HG02852 (cell line): ENCODE results near the gene SPATA13.
"Not testable (repeated sequence)": the region's sequence is repeated elsewhere in the genome, so short reads cannot be mapped to it uniquely, and the experiment has no call there.

Experiments
- ATAC-seq: cut with Tn5 transposase; IDR thresholded peaks from one replicate; pipeline ENCODE4 v1.9.1; 2021; ENCODE audit warnings: mild to moderate bottlenecking, moderate library complexity; ENCODE audit not compliant: unreplicated experiment

The SPATA13 gene

DNA sequence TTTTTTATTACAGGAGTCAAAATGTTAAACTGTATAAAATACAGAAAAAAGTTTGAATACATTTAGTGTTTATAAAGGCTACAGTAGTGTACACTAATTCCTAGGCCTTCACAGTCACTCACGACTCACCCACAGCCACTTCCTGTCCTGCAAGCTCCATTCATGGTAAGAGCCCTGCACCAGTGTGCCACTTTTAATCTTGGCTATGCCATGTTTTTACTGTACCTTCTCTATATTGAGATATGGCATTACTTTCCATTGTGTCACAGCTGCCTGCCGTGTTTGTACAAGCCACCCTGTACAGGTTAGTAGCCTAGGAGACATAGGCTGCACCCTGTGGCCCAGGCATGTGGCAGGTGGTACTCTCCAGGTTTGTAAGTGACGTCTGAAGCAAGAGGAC is 180.9 kb downstream of the SPATA13 start:
- ATAC-seq = no peak

DNA sequence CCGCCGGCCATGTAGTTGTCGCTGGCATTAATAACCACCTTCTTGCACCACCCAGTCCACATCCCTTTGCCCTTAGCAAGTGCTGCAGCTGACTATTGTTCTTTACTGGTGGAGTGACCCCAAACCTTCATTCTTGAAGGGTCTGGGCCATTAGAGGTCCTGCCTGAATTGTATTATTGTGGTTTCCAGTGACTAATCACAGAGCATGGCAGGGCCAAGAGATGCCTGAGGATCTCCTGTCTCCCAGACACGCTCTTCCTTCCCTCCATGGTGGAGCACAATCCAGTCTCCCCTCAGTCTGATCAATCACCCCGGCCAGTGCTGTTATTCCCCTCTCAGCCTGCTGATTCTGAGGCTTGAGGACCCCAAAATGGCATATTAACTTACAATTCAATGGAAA is 187.9 kb downstream of the SPATA13 start:
- ATAC-seq = no peak

DNA sequence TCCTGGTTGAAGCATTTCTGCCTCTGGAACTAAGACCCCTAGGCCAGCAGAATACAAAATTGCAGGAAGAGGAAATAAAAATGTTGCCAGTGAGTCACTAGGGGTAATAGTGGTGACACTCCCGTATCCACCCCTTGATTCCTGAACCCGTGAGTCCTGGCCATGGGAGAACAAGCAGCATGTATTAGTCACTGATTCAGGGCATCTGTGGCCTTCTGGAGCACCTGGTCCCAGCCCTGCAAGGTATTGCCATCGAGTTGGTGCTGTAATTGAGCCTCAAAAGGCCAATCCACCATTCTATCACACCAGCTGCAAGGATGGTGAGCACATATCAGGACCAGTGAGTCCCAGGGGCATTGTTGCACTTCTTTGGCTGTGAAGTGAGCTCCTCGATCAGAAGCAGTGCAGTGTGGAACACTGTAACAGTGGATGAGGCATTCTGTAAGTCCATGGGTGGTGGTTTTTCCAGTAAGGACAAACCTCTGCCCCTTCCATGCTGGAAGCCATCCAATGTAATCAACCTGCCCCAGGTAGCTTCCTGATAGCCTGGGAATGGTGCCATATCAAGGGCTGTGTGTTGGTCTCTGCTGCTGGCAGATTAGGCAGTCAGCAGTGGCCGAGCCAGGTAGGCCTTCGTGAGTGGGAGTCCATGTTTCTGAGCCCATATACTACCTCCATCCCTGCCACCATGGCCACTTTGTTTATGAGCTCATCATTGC is 188.4 kb downstream of the SPATA13 start:
- no peak for ATAC-seq

DNA sequence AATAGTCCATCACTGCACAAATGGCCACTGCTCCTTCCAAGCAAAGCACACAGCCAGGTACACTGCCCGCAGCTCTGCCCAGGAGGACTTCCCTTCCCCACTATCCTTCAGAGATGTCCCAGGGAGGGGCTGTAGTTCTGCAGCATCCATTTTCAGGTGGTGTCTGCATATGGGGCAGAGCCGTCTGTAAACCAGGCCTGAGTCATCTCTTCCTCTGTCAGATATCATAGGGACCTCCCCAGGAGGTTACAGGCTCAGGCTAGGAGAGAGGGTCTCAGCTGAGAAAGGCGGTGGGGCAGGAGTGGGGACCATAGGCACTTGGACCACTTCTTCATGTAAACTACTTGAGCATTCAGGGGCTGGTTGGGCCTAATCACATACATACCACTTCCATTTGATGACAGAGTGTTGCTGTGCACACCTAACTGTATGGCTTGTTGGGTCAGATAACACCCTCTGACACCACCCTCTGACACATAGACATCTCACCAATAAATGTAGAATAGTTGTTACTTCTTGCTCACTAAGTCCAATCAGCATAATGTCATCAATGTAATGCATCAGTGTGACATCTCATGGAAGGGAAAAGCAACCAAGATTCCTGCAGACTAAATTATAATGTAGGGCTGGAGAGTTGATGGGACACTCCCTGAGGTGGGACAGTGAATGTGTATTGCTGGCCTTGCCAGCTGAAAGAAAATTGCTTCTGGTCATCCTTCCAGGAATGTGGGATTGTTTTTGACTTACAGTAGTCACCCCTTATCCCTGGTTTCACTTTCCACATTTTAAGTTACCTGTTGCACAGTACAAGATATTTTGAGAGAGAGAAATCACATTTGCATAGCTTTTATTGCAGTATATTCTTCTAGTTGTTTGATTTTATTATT is 189.5 kb downstream of the SPATA13 start:
- ATAC-seq = not testable (repeated sequence)

DNA sequence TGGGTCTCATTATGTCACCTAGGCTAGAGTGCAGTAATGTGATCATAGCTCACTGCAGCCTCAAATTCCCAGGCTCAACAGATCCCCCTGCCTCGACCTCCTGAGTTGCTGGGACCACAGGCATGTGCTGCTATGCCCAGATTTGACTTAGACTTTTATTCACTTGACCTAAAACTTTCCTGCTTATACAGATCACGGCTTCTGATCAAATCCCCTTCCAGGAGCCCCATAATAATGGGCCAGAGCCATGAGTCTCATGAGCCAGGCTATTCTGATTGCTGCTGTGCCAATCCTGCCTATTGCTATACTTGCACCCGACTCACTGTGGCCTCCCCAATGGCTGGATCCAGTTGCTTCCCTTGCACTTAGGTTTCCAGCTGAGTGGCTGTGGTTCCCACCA is 190.9 kb downstream of the SPATA13 start:
- no peak for ATAC-seq

DNA sequence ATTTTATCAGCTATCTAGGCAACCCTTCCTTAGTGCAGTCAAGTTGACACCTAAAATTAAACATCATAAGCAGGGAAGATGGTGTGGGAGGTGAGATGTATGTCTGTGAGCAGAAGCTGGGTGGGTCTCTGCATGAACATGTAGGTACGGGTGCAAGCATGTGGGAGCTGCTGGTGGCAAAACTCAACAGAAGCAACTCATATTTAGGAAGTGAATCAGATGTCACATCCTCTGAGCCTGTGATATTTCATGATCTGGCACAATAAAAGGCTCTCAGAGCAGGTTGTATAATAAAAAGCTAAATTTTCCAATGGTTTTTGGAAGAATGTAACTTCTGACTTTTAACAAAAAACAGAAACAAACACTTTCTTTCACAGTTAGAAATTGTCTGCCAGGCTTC is 193.2 kb downstream of the SPATA13 start:
- ATAC-seq = no peak

DNA sequence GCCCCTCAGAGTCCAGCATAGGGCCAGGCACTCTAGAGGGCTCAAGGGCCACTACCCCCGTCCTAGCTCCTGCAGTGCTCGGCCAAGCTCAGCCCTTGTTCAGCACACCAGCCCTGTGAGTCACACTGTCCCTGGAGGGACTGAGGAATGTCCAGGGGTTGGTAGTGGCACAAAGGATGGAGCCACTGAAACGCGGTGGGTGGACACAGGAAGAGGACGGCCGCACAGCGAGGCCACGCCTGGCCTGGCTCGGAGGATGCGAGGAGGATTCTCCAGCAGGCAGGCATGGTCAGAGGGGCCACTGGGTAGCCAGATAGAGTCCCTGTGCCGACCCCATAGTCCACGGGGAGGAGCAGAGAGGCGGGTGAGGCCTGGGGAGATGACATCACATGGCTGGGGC is 194.6 kb downstream of the SPATA13 start:
- no peak for ATAC-seq

DNA sequence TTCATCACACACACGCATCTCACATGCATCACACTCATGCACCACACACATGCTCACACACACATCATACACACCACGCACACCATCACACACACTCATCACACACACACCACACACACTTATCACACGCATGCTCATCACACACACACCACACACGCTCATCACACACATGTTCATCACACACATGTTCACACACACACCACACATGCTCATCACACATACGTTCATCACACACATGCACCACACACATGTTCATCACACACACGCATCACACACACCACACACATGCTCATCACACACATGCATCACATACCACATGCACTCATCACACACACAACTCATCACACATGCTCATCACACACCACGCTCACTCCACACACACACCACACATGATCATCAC is 195.8 kb downstream of the SPATA13 start:
- no peak for ATAC-seq
